HFF-Myc (cell line): ENCODE results near the gene TBC1D8.

Experiments used
- DNase-seq: peaks from one replicate; pipeline ENCODE4 v3.0.0-alpha.2; 2011; ENCODE audit warnings: low read depth; ENCODE audit errors: extremely low read depth
- H3K4me3 ChIP-seq: replicated peaks from 2 replicates; pipeline ENCODE4 v1.5.1; 2011; ENCODE audit warnings: low read depth, mild to moderate bottlenecking, control low read depth, low read length
- CTCF ChIP-seq: IDR thresholded peaks from 2 replicates; pipeline ENCODE4 v1.5.1; 2012; ENCODE audit warnings: mild to moderate bottlenecking, low read depth, low read length, control low read depth; ENCODE audit errors: missing control alignments

Gene TBC1D8

GRCh38 chr2:101012054-101012705 lies 139.0 kb downstream of the TBC1D8 start:
- no peak overlapping the region for H3K4me3 ChIP-seq
- no peak for DNase-seq
- TF ChIP-seq CTCF: no peak

GRCh38 chr2:101011152-101011551 lies 140.0 kb downstream of the TBC1D8 start:
- no peak for DNase-seq
- no peak for TF ChIP-seq CTCF
- H3K4me3 ChIP-seq: no peak overlapping the region

- H3K4me3 ChIP-seq: no peak overlapping the region
- no peak for DNase-seq
- TF ChIP-seq CTCF: no peak
Measured at GRCh38 chr2:101007415-101008345, 143.5 kb downstream of the TBC1D8 start.

- no peak for DNase-seq
- H3K4me3 ChIP-seq: peak overlapping the region; percentile 87
Measured at GRCh38 chr2:101006065-101006715, 145.0 kb downstream of the TBC1D8 start.

GRCh38 chr2:101004620-101005325 lies 146.4 kb downstream of the TBC1D8 start:
- DNase-seq: no peak
- TF ChIP-seq CTCF: no peak
- H3K4me3 ChIP-seq: peak overlapping the region; percentile 87

More at GRCh38 chr2:101006065-101006715, 145.0 kb downstream of the TBC1D8 start:
- TF ChIP-seq CTCF: no peak

GRCh38 chr2:101003278-101003775 lies 147.9 kb downstream of the TBC1D8 start:
- H3K4me3 ChIP-seq: peak overlapping the region; percentile 87
- no peak for TF ChIP-seq CTCF
- no peak for DNase-seq
